Peyer's patch (tissue), 4 donors: ENCODE results near the gene SMG6.

Experiments
- CTCF ChIP-seq, 6 experiments: fragments of 450-650 bp in 4 of 6; fragments of 200-600 bp in 2 of 6; sonication (generic) in 1 of 6; IDR thresholded peaks; one replicate each; pipeline ENCODE4 v1.5.1; 2017 to 2019; ENCODE audit warnings: antibody characterized with exemption in 6 of 6, mild to moderate bottlenecking in 3 of 6, moderate library complexity in 1 of 6
- POLR2A ChIP-seq, 2 donors: fragments of 450-650 bp; IDR thresholded peaks; one replicate each; pipeline ENCODE4 v1.5.1; 2017; ENCODE audit warnings: antibody characterized with exemption in 2 of 2, mild to moderate bottlenecking in 2 of 2, moderate library complexity in 2 of 2

- no peak for TF ChIP-seq CTCF (IDR thresholded peaks at IDR 0.05)
- no peak for TF ChIP-seq POLR2A (IDR thresholded peaks at IDR 0.05)
These were observed 226.5 kb downstream of the SMG6 start for GRCh38 chr17:2077040-2077439.
